ENCODE measurements around the gene JPH4.

- TF ChIP-seq CTCF (conservative IDR thresholded peaks at IDR 0.05; ENCODE audit: low read length) (no peak), EZH2phosphoT487 (IDR thresholded peaks at IDR 0.05; ENCODE audit: borderline replicate concordance, low read depth, low read length) (no peak)
These were observed 55.9 kb downstream of the JPH4 start for GRCh38 chr14:23522643-23523198.

All from OCI-LY7 (cell line).